SK-N-SH (cell line): ENCODE measurements around the gene UBTD2.

Experiments
- CTCF ChIP-seq: fragments of 200-600 bp; sonication (generic); IDR thresholded peaks from 2 replicates; pipeline ENCODE4 v1.6.1; 2017; ENCODE audit warnings: antibody characterized with exemption, mild to moderate bottlenecking, moderate library complexity
- EP300 ChIP-seq, 2 experiments: IDR thresholded peaks; 2 replicates each; pipeline versions ENCODE4 v1.4.0 to v1.6.1; 2012; ENCODE audit warnings: borderline replicate concordance in 1 of 2, low read depth in 1 of 2, low read length in 1 of 2
- EZH2phosphoT487 ChIP-seq: fragments of 200-600 bp; sonication (generic); IDR thresholded peaks from 2 replicates; pipeline ENCODE4 v1.6.1; 2017; ENCODE audit warnings: low read depth, mixed run types, mild to moderate bottlenecking, antibody characterized with exemption, moderate library complexity, borderline replicate concordance
- FOSL2 ChIP-seq: IDR thresholded peaks from 2 replicates; pipeline ENCODE4 v1.4.0; 2012; ENCODE audit warnings: low read depth, mild to moderate bottlenecking, moderate library complexity, borderline replicate concordance
- GATA2 ChIP-seq: sonication (generic); formaldehyde crosslinking; IDR thresholded peaks from 2 replicates; pipeline ENCODE4 v1.5.0; 2020; ENCODE audit warnings: mild to moderate bottlenecking, missing genetic modification reagents
- NRF1 ChIP-seq: IDR thresholded peaks from 2 replicates; pipeline ENCODE4 v1.6.1; 2012; ENCODE audit warnings: low read depth, mild to moderate bottlenecking, low read length
- PBX3 ChIP-seq: IDR thresholded peaks from 2 replicates; pipeline ENCODE4; 2012
- POLR2AphosphoS5 ChIP-seq: IDR thresholded peaks from 2 replicates; pipeline ENCODE4 v1.6.1; 2012; ENCODE audit warnings: low read depth, low read length
- RXRA ChIP-seq: IDR thresholded peaks from 2 replicates; pipeline ENCODE4 v1.4.0; 2012; ENCODE audit warnings: low read depth, mild to moderate bottlenecking, borderline replicate concordance
- SMC3 ChIP-seq: IDR thresholded peaks from 2 replicates; pipeline ENCODE4 v1.6.1; 2012; ENCODE audit warnings: low read depth, low read length, improper control_type of control experiment

- no peak for TF ChIP-seq CTCF
- TF ChIP-seq NRF1: no peak
- TF ChIP-seq POLR2AphosphoS5: no peak
- TF ChIP-seq SMC3: no peak
- TF ChIP-seq EZH2phosphoT487: no peak
- TF ChIP-seq GATA2 (CRISPR knock-in tag): no peak
- no peak for TF ChIP-seq FOSL2
- no peak for TF ChIP-seq EP300 (IDR thresholded peaks at IDR 0.05; ENCODE audit: borderline replicate concordance in 1 of 2, low read depth in 1 of 2, low read length in 1 of 2)
- no peak for TF ChIP-seq RXRA
- TF ChIP-seq PBX3: no peak
These were observed 5.2 kb downstream of the UBTD2 start for GRCh38 chr5:172278356-172278755.
